ENCODE measurements around the gene CGB1.

The CGB1 gene

DNA sequence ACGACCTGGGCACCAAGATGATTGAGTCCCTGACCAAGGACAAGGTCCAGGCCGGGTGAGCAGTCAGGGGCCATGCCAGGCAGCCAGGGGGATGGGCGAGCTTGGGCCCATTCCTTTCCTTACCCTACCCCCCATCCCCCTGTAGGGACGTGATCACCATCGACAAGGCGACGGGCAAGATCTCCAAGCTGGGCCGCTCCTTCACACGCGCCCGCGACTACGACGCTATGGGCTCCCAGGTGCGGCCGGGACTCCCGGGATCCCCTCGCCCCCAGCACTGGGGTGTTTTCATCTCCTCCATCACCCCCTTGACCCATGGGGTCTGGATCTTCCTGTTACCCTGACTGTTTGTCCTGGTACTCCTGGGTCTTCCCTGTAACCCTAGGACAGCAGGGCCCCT lies 26.9 kb downstream of the CGB1 start:
- no peak for DNase-seq (ENCODE audit: low read depth, low spot score)
- H3K4me3 ChIP-seq (ENCODE audit: low read length): no peak overlapping the region

DNA sequence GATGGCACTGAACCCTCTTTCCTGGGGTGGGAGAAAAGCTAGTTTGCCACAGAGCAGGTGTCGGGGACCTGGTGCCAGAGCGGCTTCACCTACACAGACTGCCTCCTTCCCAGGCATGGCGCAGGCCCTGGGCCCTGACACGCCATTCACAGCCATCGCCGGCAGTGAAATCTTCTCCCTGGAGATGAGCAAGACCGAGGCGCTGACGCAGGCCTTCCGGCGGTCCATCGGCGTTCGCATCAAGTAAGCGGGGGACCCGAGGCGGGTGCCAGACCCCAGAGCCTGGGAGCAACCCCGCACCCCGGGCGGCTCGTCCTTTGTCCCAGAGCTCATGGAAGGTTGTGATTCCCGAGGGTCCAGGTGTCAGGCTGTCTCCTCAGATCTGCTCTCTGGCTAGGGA lies 29.8 kb downstream of the CGB1 start:
- H3K4me3 ChIP-seq (ENCODE audit: low read length): no peak overlapping the region
- no peak for DNase-seq (ENCODE audit: low read depth, low spot score)

DNA sequence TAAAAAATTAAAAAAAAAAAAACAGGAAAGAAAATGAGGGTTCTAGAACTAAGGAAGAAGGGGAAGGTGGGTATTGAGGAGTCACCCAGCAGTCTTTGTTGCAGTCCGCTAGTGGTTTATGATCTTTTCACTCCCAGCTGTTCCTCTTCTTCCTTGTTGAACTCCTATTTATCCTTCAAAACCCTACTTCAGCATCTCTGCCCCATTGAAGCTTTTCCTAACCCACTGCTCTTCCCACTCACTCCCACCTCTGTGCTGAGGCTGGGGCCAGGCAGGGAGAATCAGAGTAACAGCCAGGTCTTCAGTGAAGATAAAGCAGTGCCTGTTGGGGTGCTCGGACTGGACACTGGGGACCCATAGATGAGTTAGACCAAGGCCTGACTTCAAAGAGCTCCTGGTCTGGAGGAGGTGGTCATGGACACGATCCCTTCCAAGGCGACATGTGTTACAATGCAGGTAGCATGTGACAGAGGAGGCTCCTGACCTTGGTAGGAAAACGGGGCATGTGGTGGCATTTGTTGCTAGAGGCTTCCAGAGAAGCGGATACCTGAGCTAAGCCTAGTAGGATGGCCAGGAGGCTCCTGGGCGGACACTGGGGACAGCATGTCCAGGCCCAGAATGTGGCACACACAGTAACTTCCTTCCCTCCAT lies 31.6 kb downstream of the CGB1 start:
- H3K4me3 ChIP-seq (ENCODE audit: low read length): no peak overlapping the region
- no peak for DNase-seq (ENCODE audit: low read depth, low spot score)

DNA sequence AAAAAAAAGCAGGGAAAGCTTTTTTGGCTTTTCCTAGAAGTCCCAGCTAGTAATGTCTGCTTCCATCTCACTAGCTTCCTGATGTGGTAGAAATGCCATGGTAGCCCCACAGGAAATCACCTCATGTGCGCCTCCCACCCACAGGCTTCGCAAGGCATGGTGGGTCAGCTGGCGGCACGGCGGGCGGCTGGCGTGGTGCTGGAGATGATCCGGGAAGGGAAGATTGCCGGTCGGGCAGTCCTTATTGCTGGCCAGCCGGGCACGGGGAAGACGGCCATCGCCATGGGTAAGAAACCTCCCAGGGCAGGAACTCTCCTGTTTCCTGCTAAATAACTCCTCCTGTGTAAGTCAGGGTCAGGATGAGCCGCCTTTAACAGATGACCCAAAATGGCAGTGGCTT lies 32.6 kb downstream of the CGB1 start:
- no peak overlapping the region for H3K4me3 ChIP-seq (ENCODE audit: low read length)
- no peak for DNase-seq (ENCODE audit: low read depth, low spot score)

DNA sequence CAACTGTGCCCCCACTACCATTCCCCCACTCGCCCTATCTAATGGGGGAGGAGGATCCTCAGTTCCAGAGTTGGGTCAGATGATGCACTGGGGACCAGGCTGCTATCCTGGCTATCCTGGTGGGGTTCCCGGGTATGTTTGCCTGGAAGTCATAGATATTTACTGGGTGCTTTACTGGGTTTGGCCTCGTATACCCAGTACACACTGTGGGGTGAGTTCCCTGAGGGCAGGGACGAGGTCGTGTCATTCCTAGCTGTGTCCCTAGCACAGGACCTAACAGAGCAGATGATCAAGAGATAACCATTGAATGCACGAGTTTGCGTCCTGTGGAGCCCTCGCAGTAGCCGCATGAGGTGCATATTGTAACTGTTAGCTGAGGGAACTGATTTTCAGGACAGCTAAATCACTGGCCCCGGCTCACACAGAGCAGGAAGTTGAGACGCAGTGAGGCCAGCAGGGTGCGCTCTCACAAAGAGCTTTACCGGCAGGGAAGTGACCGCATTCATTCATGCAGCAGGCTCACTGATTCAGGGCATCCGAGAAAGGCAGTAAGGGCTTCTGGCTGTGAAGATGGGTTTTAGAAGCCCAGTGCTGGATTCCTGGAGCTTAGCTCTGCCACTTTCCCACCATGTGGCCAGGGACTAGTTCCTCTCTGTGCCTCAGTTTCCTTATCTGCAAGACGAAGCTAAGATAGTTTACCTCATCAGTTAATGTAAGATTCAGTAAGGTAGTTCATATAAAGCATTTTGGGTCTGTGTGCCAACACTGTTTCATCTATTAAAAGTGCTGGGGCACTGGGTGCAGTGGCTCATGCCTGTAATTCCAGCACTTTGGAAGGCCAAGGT lies 37.0 kb downstream of the CGB1 start:
- peak; percentile 60 for DNase-seq (ENCODE audit: low read depth, low spot score)

DNA sequence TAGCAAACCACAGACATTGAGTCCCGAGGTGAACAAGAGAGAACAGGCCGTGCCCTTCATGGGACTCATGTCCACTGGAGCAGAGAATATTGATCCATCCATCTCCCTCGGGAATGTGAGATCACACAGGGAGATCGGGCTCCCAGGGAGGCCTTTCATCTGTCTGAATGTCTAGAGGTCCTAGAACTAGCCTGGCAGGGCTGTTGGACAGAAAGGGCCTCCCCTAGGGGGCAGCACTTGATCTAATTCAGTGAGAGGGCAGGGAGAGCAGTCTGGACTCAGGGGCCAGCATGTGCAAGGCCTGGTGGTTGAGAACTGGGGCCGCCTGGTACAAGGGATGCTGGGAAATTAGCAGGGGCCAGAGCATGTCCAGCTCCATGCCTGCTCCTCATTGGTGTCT lies 38.7 kb downstream of the CGB1 start:
- DNase-seq (ENCODE audit: low read depth, low spot score): no peak
- H3K4me3 ChIP-seq (ENCODE audit: low read length): no peak overlapping the region

More for the DNA sequence above, 37.0 kb downstream of the CGB1 start:
- H3K4me3 ChIP-seq (ENCODE audit: low read length): no peak overlapping the region

DNA sequence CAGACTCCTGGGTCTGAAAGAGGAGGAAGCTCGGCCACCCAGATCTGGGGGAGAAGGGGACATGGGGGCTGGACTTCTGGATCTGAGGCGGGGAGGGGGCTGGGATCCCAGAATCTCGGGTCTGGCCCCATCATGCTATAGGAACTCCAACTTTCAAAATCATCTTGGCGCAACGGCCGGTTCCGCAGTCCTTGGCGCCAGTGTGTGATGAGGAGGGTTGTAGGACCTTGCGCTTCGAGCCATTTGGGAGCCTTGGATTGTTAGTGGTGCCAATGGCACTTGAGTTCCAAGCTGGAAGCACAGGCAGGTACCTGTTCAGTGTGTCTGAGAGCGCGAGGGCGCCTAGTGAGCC lies 42.7 kb downstream of the CGB1 start:
- DNase-seq (ENCODE audit: low read depth, low spot score): no peak
- H3K4me3 ChIP-seq (ENCODE audit: low read length): peak overlapping the region; percentile 72

DNA sequence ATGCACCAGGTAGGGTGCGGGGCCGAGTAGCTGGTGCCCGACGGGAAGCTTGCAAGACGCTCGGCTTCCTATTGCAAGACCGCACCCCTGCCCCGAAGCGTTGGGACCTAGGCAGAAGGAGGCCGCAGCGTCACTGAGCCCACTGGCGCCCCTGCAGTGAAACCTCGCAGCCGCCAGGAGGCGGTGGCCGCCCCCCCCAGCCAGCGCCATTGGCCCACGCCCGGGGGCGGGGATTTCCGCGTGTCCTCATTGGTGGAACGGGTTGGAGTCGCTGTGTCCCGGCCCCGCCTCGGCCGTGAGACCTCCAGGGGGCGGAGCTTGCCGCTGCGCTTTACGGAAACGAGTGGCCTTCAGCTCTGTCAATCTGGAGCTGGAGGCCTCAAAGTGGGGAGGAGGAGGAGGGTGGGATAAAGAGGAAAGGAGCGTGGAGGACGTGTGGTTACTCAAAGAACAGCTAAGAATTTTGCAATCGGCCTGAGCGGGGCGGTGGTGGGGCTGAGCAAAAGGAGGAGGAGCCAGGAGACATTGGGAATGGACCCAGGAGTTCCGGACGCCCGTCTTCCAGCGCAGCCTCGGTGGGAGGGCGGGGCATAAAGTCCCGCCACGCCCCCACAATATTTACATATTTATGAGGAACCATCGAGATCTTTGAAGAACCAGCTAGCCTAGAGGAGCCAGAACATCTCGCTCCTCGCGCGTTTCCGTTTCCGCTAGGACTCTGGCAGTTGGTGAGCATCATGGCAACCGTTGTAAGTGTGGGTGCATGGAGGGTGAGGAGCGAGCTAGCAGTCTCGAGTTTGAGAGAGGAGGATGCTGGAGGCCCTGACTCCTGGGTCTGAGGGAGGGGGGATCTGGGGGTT lies 43.3 kb downstream of the CGB1 start, which contains the start of the genes GYS1 and RUVBL2:
TSS of gene GYS1 (minus strand) at position 135 of the 860 bp plus-strand sequence. CDS start 197 bp downstream, outside the sequence.
TSS of gene RUVBL2 (plus strand) at position 713 of the 860 bp plus-strand sequence. CDS start at position 738, 25 bp downstream.
- peak; percentile 99 for DNase-seq (ENCODE audit: low read depth, low spot score)
- peak within 1 kb of the TSS; percentile 72 for H3K4me3 ChIP-seq (ENCODE audit: low read length)

DNA sequence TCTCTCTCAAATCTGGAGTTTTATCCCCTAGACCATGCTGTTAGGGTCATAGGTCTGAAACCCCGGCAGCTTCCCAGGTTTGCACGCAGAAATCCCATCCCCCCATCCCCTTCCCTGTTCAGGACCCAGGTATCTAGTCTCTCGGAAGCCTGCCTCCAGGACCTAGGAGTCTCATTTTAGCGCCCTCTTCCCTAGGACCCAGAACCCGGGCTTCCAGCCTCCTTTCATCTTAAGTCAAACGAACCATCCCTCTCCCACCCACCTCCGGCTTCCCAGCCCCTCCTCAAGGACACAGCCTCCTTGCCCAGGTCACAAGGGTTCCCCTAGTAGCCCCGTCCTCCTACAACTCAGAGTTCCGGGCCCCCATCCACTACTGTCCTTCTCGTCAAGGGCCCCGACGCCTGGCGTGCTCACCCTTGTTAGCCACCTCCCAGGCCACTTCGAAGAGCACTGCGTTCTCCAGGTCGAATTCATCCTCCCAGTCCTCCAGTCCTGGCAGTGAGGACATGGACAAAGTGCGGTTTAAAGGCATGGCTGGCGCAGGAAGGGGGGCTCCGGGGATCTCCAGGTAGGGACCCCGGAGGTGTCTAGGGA lies 44.0 kb downstream of the CGB1 start:
- DNase-seq (ENCODE audit: low read depth, low spot score): no peak
- H3K4me3 ChIP-seq (ENCODE audit: low read length): peak overlapping the region; percentile 72

DNA sequence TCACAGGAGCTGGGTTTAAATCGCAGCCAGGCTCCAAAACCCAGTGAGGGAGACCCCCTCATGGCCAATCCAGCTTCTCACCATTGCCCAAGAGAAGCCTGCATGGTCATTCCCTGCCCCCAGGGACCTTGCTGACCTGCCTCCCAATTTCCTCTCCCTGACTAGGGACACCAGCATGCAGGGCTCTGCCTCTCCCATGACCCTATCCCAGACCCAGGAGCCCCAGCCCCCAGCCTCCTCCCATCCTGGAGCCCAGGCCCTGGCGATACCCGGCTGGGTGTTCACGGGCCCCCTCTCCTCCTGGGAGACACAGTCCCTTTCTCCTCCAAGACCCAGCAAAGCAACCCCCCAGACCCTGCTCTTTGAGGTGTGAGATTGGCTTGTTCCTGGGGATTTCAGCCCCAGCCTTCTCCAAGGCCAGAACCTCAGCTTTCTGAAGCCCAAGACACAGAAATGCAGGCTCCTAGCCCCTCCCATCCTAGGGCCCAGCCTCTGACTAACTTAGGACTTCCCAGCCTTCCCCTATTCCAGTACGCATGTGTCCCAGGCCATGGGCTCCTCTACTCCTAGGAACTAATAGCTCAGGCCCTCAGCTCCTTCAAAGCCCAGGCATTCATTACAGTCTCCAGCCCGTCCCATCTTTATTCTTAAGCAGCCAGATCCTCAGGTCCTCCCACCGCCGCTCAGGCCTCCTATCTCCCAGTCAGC lies 44.7 kb downstream of the CGB1 start:
- no peak for DNase-seq (ENCODE audit: low read depth, low spot score)

DNA sequence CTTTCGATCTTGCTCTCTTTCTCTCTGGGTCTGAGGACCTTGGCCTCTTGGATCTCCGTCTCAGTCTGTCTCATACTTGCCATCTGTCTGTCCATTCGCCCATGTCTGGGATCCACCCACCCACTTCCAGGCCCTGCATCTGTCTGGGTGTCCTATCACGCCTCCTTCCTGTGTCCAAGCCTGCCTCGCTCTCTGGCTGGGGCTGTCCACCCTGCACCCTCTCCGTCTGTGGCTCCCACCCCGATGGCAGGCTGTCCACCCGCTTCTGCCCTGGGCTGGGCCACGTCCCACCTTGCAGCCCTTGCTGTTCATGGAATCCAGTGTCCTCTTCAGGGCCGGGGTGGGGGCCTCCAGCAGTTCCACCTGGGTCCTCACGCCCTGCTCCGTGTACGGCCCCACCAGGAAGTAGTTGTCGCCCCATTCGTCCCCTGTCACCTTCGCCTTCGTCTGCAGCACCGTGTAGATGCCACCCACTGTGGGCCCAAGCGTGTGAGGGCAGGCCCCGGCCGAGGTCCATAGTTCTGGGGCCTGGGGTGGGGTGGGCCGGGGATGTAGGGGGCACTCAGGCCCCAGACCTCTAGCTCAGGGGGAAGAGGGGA lies 45.6 kb downstream of the CGB1 start:
- no peak for DNase-seq (ENCODE audit: low read depth, low spot score)
- no peak overlapping the region for H3K4me3 ChIP-seq (ENCODE audit: low read length)

More for the DNA sequence above, 44.7 kb downstream of the CGB1 start:
- peak overlapping the region; percentile 72 for H3K4me3 ChIP-seq (ENCODE audit: low read length)

DNA sequence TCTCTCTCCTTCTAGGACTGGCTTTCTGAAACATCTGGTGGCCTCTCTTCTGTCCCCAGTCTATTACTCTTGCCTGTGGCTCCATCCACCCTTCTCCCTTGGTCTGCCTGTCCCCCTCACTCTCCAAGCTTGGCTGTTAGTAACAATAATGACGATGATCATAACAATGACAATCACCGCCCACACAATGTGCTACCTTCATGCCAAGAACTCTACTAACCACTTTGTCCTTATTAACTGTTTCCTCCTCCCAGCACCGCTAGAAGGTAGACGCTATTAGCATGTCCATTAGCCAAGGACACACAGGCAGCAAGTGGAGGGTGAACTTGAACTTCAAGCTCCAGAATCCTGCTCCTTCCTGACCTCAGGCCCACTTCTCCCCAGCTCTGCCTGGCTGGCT lies 46.3 kb downstream of the CGB1 start:
- DNase-seq (ENCODE audit: low read depth, low spot score): no peak
- no peak overlapping the region for H3K4me3 ChIP-seq (ENCODE audit: low read length)

DNA sequence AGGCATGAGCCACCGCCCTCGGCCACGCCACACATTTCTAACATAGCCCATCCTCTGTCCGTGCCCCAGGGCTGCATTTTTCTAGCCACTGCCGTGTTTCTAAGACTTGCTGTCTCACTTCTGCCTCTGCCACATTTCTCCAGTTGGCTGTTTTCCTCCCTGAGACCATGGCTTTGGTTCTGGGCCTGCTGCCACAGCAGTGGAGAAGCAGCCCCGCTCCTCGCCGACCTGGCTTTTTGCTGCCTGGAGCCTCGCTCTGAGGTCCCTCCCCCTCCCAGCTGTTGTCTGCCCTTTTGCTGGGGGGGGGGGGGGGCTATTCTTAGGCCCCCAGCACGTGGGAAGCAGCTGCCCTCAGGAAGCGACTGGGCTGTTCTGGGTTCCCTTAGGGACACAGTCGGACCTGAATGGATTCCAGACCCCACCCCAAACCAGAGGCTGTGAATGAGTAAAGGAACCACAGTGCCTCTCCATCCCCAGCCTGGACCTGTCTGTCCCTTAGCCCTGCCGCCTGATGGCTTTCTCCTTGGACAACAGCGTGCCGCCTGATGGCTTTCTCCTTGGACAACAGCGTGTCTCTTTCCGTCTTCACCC lies 46.9 kb downstream of the CGB1 start:
- no peak for DNase-seq (ENCODE audit: low read depth, low spot score)

DNA sequence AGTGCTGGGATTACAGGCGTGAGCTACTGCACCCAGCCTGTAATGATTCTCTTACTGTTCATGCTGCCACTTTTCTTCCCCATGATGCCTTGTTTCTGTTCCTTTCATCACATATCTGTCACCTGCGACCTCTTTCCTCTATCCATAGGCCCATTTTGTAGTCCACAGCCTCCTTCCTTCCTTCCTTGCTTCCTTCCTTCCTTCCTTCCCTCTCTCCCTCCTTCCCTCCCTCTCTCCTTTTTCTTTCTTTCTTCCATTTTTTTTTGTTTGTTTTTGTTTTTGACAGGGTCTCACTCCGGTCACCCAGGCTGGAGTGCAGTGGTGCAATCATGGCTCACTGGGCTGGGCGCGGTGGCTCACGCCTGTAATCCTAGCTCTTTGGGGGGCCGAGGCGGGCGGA lies 47.8 kb downstream of the CGB1 start:
- no peak overlapping the region for H3K4me3 ChIP-seq (ENCODE audit: low read length)
- DNase-seq (ENCODE audit: low read depth, low spot score): no peak

More for the DNA sequence above, 46.9 kb downstream of the CGB1 start:
- no peak overlapping the region for H3K4me3 ChIP-seq (ENCODE audit: low read length)

DNA sequence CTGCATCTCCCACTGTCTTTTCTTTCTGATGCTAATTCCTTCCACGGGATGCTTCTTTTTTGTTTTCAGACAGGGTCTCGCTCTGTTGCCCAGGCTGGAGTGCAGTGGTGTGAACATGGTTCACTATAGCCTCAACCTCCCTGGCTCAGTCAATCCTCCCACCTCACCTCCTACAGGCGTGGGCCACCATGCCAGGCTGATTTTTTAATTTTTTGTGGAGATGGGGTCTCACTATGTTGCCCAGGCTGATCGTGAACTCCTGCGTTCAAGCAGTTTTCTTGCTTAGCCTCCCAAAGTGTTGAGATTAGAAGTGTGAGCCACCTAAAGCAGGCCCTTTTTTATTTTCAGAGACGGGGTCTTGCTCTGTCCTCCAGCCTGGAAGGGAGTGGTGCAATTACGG lies 48.4 kb downstream of the CGB1 start:
- no peak overlapping the region for H3K4me3 ChIP-seq (ENCODE audit: low read length)
- DNase-seq (ENCODE audit: low read depth, low spot score): no peak

DNA sequence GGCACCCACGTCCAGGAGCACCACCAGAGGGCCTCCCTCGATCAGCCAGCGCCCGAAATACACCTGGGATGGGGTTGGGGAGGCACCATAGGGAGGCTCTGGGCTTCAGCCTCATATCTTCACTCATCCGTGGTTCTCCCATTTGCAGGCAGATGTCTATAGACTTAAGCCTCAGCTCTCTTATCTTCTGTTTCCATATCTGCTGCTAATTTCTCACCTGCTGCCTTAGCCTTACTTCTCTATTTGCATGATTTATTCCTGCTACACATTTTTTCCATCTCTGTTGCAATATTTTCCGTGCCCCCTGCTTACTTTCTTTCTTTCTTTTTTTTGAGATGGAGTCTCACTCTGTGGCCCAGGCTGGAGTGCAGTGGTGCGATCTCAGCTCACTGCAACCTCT lies 49.4 kb downstream of the CGB1 start:
- H3K4me3 ChIP-seq (ENCODE audit: low read length): no peak overlapping the region
- DNase-seq (ENCODE audit: low read depth, low spot score): no peak

DNA sequence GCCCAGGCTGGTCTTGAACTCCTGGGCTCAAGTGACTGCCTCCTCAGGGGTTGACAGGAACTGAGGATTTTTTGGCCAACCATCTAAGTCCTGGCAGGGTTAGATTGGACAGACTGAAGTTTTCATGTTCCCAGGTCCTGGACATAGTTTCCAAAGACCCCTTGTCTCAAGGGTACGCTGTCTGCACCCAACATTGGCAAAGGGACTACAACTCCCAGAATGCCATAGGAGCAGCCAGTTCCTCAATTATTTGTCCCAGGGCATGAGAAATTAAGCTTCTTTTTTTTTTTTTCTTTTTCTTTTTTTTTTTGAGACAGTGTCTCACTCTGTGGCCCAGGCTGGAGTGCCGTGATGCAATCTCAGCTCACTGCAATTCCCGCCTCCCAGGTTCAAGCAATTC lies 50.5 kb downstream of the CGB1 start:
- no peak overlapping the region for H3K4me3 ChIP-seq (ENCODE audit: low read length)
- no peak for DNase-seq (ENCODE audit: low read depth, low spot score)

DNA sequence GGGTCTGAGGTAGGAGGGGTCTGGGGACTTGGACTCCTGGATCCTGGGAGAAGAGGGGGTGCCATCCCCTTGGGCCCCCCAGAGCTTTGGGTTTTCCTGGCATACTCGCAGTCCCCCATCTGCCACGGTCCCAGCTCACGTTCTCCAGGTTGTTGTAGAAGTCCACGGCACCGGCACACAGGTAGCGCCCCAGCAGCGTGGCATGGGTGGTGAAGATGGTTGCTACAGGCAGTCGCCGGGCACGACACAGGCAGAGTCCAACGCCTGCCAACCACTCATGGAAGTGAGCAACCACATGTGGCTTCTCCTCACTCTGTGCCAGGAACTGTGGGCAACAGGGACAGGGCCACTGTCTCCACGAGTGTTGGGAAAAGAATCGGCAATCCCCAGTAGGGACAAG lies 51.0 kb downstream of the CGB1 start:
- DNase-seq (ENCODE audit: low read depth, low spot score): no peak
- H3K4me3 ChIP-seq (ENCODE audit: low read length): no peak overlapping the region
